ENCODE results near the gene OR2T4. TPM values are rescaled to one million over a fixed set of nuclear protein-coding genes. Genes with fewer than 3 reads are reported as not detected.

Gene OR2T4
- total RNA-seq, 4 donors from 2014 or later: not detected

- Histone ChIP-seq H3K4me3 (no peak overlapping the region), H3K36me3 (no peaks in the 10 kb centered on the region), H3K27me3 (no peaks in the 10 kb centered on the region), H3K4me1 (no peaks in the 10 kb centered on the region), H3K27ac (no peak overlapping the region), H3K9me3 (no peaks in the 10 kb centered on the region)
- 81% methylated on average over 3 of the region's 3 CpGs for WGBS
- DNase-seq (ENCODE audit: low spot score in 2 of 2): no peak
- TF ChIP-seq POLR2A (IDR thresholded peaks at IDR 0.05): no peak
- TF ChIP-seq CTCF (IDR thresholded peaks at IDR 0.05): no peak
- no peak for TF ChIP-seq POLR2AphosphoS5 (IDR thresholded peaks at IDR 0.05)
- TF ChIP-seq EP300 (IDR thresholded peaks at IDR 0.05): no peak
Observed at GRCh38 chr1:248359415-248359814, 2.0 kb upstream of the OR2T4 start.

- DNase-seq (ENCODE audit: low spot score in 2 of 2): no peak
- TF ChIP-seq POLR2A (IDR thresholded peaks at IDR 0.05) (no peak), CTCF (IDR thresholded peaks at IDR 0.05) (no peak), POLR2AphosphoS5 (IDR thresholded peaks at IDR 0.05) (no peak), EP300 (IDR thresholded peaks at IDR 0.05) (no peak)
- H3K4me3 ChIP-seq: no peak overlapping the region
Observed at GRCh38 chr1:248366609-248367008, 5.1 kb downstream of the OR2T4 start.

GRCh38 chr1:248372394-248372793 lies 10.9 kb downstream of the OR2T4 start:
- no peaks in the 10 kb centered on the region for H3K9me3 ChIP-seq
- H3K36me3 ChIP-seq: no peaks in the 10 kb centered on the region
- H3K27ac ChIP-seq: no peak overlapping the region
- H3K4me1 ChIP-seq: no peaks in the 10 kb centered on the region
- no peak for DNase-seq (ENCODE audit: low spot score in 2 of 2)
- H3K4me3 ChIP-seq: no peak overlapping the region
- 82% methylated on average over 5 of the region's 5 CpGs for WGBS
- TF ChIP-seq CTCF (IDR thresholded peaks at IDR 0.05) (no peak), EP300 (IDR thresholded peaks at IDR 0.05) (no peak), POLR2A (IDR thresholded peaks at IDR 0.05) (no peak), POLR2AphosphoS5 (IDR thresholded peaks at IDR 0.05) (no peak)
- no peaks in the 10 kb centered on the region for H3K27me3 ChIP-seq

More at GRCh38 chr1:248366609-248367008, 5.1 kb downstream of the OR2T4 start:
- H3K9me3 ChIP-seq: no peaks in the 10 kb centered on the region
- no peaks in the 10 kb centered on the region for H3K4me1 ChIP-seq
- H3K27ac ChIP-seq: no peak overlapping the region
- no peaks in the 10 kb centered on the region for H3K27me3 ChIP-seq
- no peaks in the 10 kb centered on the region for H3K36me3 ChIP-seq

- no peaks in the 10 kb centered on the region for H3K36me3 ChIP-seq
- 53% methylated on average over 4 of the region's 4 CpGs for WGBS
- no peaks in the 10 kb centered on the region for H3K4me1 ChIP-seq
- H3K27me3 ChIP-seq: no peaks in the 10 kb centered on the region
- no peak overlapping the region for H3K27ac ChIP-seq
- H3K9me3 ChIP-seq: no peaks in the 10 kb centered on the region
- no peak for DNase-seq (ENCODE audit: low spot score in 2 of 2)
- TF ChIP-seq POLR2A (IDR thresholded peaks at IDR 0.05) (no peak), CTCF (IDR thresholded peaks at IDR 0.05) (no peak), EP300 (IDR thresholded peaks at IDR 0.05) (no peak), POLR2AphosphoS5 (IDR thresholded peaks at IDR 0.05) (no peak)
- no peak overlapping the region for H3K4me3 ChIP-seq
Observed at GRCh38 chr1:248373761-248374160, 12.3 kb downstream of the OR2T4 start.

- H3K4me1 ChIP-seq: no peaks in the 10 kb centered on the region
- no peak within 1 kb of the TSS for H3K4me3 ChIP-seq
- DNase-seq (ENCODE audit: low spot score in 2 of 2): no peak
- H3K9me3 ChIP-seq: no peaks in the 10 kb centered on the region
- TF ChIP-seq POLR2A (IDR thresholded peaks at IDR 0.05) (no peak), POLR2AphosphoS5 (IDR thresholded peaks at IDR 0.05) (no peak), CTCF (IDR thresholded peaks at IDR 0.05) (no peak), EP300 (IDR thresholded peaks at IDR 0.05) (no peak)
- no peaks in the 10 kb centered on the region for H3K36me3 ChIP-seq
- H3K27me3 ChIP-seq: no peaks in the 10 kb centered on the region
- H3K27ac ChIP-seq: no peak within 1 kb of the TSS
Observed at GRCh38 chr1:248375446-248375845, 14.0 kb downstream of the OR2T4 start, which contains the start of gene OR2T6. Gene OR2T6 (plus strand): TSS chr1:248375746. CDS start chr1:248387609, 11,863 bp downstream.
